Stomach (tissue), 9 donors: ENCODE results near the gene HCN1. TPM values are rescaled to one million over a fixed set of nuclear protein-coding genes. Genes with fewer than 3 reads are reported as not detected.

Experiments
- DNase-seq, 2 donors: peaks; one replicate each; pipeline versions ENCODE4 v3.0.0 to v3.0.0-alpha.2; 2013 to 2019
- H3K27ac ChIP-seq, 5 donors: fragments of 200-600 bp in 4 of 5; sonication (generic) in 4 of 5; one replicate each; pipeline ENCODE4 v1.5.1; 2013 to 2019; ENCODE audit warnings: mild to moderate bottlenecking in 1 of 5, moderate library complexity in 1 of 5
- H3K27me3 ChIP-seq, 3 donors: fragments of 200-600 bp; sonication (generic); one replicate each; pipeline ENCODE4 v1.5.1; 2017 to 2019; ENCODE audit warnings: mixed run types in 1 of 3
- H3K36me3 ChIP-seq, 4 donors: fragments of 200-600 bp; sonication (generic); 1 replicate in 3 of 4; 2 replicates in 1 of 4; pipeline ENCODE4 v1.5.1; 2016 to 2019
- H3K4me1 ChIP-seq, 4 donors: fragments of 200-600 bp; sonication (generic); one replicate each; pipeline ENCODE4 v1.5.1; 2016 to 2019
- H3K4me3 ChIP-seq, 4 donors: fragments of 200-600 bp; sonication (generic) in 3 of 4; one replicate each; pipeline ENCODE4 v1.5.1; 2016 to 2019; ENCODE audit warnings: mild to moderate bottlenecking in 1 of 4
- H3K9me3 ChIP-seq, 4 donors: fragments of 200-600 bp; sonication (generic); one replicate each; pipeline ENCODE4 v1.5.1; 2016 to 2019
- CTCF ChIP-seq, 7 experiments: fragments of 450-650 bp in 4 of 7; fragments of 200-600 bp in 3 of 7; sonication (generic) in 3 of 7; IDR thresholded peaks; one replicate each; pipeline ENCODE4 v1.5.1; 2016 to 2019; ENCODE audit warnings: antibody characterized with exemption in 7 of 7, control low read depth in 2 of 7, mild to moderate bottlenecking in 1 of 7
- EP300 ChIP-seq: sonication (generic); formaldehyde crosslinking; IDR thresholded peaks from one replicate; pipeline ENCODE4 v1.6.1; 2017; ENCODE audit warnings: antibody characterized with exemption
- POLR2A ChIP-seq, 4 donors: fragments of 450-650 bp; IDR thresholded peaks; one replicate each; pipeline ENCODE4 v1.6.1; 2016; ENCODE audit warnings: antibody characterized with exemption in 4 of 4, control low read depth in 2 of 4, mild to moderate bottlenecking in 1 of 4, moderate library complexity in 1 of 4
- POLR2AphosphoS5 ChIP-seq, 3 donors: sonication (generic); formaldehyde crosslinking; IDR thresholded peaks; one replicate each; pipeline ENCODE4 v1.6.1; 2016; ENCODE audit warnings: antibody characterized with exemption in 3 of 3
- WGBS, 5 donors: extraction: QIAGEN DNeasy Blood & Tissue Kit in 3 of 5; methylation state at CpG; one replicate each; pipeline versions ENCODE4 v1.1.5 to v1.1.7; 2013 to 2018; 5-methylcytosine and 5-hydroxymethylcytosine counted together
- intact Hi-C: fragments of 100-400 bp; cut with DNase I; formaldehyde crosslinking; loops from one replicate; pipeline ENCODE4 v1.15.1; 2023; ENCODE audit warnings: low total_unique reads
- polyA plus RNA-seq, 3 donors: library from polyadenylated mRNA; stranded (reverse); fragments of 200-250 nt; gene quantifications; one replicate each; pipeline ENCODE4 v1.2.3, GENCODE V29; 2013
- total RNA-seq, 5 donors: library from RNA; depleted of rRNA; stranded (reverse); fragments of >200 nt; gene quantifications; one replicate each; pipeline versions ENCODE4 v1.1.0 to v1.2.3, GENCODE V29; 2014 to 2016
- donor health status: healthy with polysubstance abuse.
- donor health status: Bipolar disorder and iron deficiency.
- donor health status: healthy.

The HCN1 gene
- total and polyA plus RNA-seq, 8 donors = 0.03 to 0.92 (median 0.29) TPM; not detected in 5

GRCh38 chr5:45385321-45386058, 310.7 kb downstream of the HCN1 start:
- 58 to 74% (median 70%) methylated on average over 6 of the region's 6 CpGs for WGBS, 5 donors
- intact Hi-C loops = no loop called here

GRCh38 chr5:45383985-45384384, 312.2 kb downstream of the HCN1 start:
- no peaks in the 10 kb centered on the region for H3K36me3 ChIP-seq
- H3K27me3 ChIP-seq = no peaks in the 10 kb centered on the region
- TF ChIP-seq CTCF (IDR thresholded peaks at IDR 0.05) (no peak), EP300 (no peak), POLR2AphosphoS5 (IDR thresholded peaks at IDR 0.05) (no peak), POLR2A (IDR thresholded peaks at IDR 0.05) (no peak)
- no peak overlapping the region for H3K27ac ChIP-seq
- H3K4me1 ChIP-seq = no peaks in the 10 kb centered on the region
- H3K4me3 ChIP-seq = no peak overlapping the region
- no peak for DNase-seq
- 35 to 62% (median 48%) methylated on average over 2 of the region's 2 CpGs for WGBS, 5 donors
- H3K9me3 ChIP-seq = peaks cover 0 to 7% (median 0%) of the 10 kb centered on the region in 4 donors
- intact Hi-C loops = no loop called here

More at GRCh38 chr5:45385321-45386058, 310.7 kb downstream of the HCN1 start:
- Histone ChIP-seq H3K4me1 (no peaks in the 10 kb centered on the region), H3K9me3 (peaks cover 0 to 3% (median 0%) of the 10 kb centered on the region in 4 donors), H3K27ac (no peak overlapping the region), H3K4me3 (no peak overlapping the region), H3K27me3 (no peaks in the 10 kb centered on the region), H3K36me3 (no peaks in the 10 kb centered on the region)
- TF ChIP-seq POLR2AphosphoS5 (IDR thresholded peaks at IDR 0.05) (no peak), CTCF (IDR thresholded peaks at IDR 0.05) (no peak), EP300 (no peak), POLR2A (IDR thresholded peaks at IDR 0.05) (no peak)
- DNase-seq = peak in 1 of 2 donors; percentile 28

GRCh38 chr5:45382583-45382982, 313.6 kb downstream of the HCN1 start:
- 81 to 88% (median 86%) methylated on average over 2 of the region's 2 CpGs for WGBS, 5 donors
- Histone ChIP-seq H3K4me3 (no peak overlapping the region), H3K27me3 (no peaks in the 10 kb centered on the region), H3K27ac (no peak overlapping the region), H3K9me3 (peaks cover 0 to 7% (median 0%) of the 10 kb centered on the region in 4 donors), H3K4me1 (no peaks in the 10 kb centered on the region), H3K36me3 (no peaks in the 10 kb centered on the region)
- TF ChIP-seq POLR2AphosphoS5 (IDR thresholded peaks at IDR 0.05) (no peak), CTCF (IDR thresholded peaks at IDR 0.05) (no peak), EP300 (no peak), POLR2A (IDR thresholded peaks at IDR 0.05) (no peak)
- intact Hi-C loops = no loop called here
- no peak for DNase-seq

GRCh38 chr5:45376417-45376816, 319.8 kb downstream of the HCN1 start:
- Histone ChIP-seq H3K36me3 (no peaks in the 10 kb centered on the region), H3K4me3 (no peak overlapping the region), H3K9me3 (peaks cover 0 to 4% (median 0%) of the 10 kb centered on the region in 4 donors), H3K27me3 (no peaks in the 10 kb centered on the region), H3K4me1 (no peaks in the 10 kb centered on the region), H3K27ac (no peak overlapping the region)
- no peak for DNase-seq
- no peak for TF ChIP-seq CTCF (IDR thresholded peaks at IDR 0.05)
- TF ChIP-seq POLR2A (IDR thresholded peaks at IDR 0.05) = no peak
- TF ChIP-seq POLR2AphosphoS5 (IDR thresholded peaks at IDR 0.05) = no peak
- no peak for TF ChIP-seq EP300
- 60 to 63% (median 63%) methylated on average over 2 of the region's 2 CpGs for WGBS, 5 donors
- intact Hi-C loops = no loop called here
